HG03108 (cell line): ENCODE data around the gene HLA-DRA.

Experiments used
- ATAC-seq: cut with Tn5 transposase; IDR thresholded peaks from one replicate; pipeline ENCODE4 v1.9.1; 2021; ENCODE audit warnings: moderate library complexity; ENCODE audit not compliant: unreplicated experiment

Gene HLA-DRA

GRCh38 chr6:32473376-32474348, 34.0 kb downstream of the HLA-DRA start:
- ATAC-seq, result peak; percentile 100

- no peak for ATAC-seq
Measured at GRCh38 chr6:32475392-32476206, 35.9 kb downstream of the HLA-DRA start.

- ATAC-seq, result no peak
Measured at GRCh38 chr6:32483968-32484613, 44.4 kb downstream of the HLA-DRA start.

GRCh38 chr6:32484614-32484998, 44.9 kb downstream of the HLA-DRA start:
- no peak for ATAC-seq

GRCh38 chr6:32488083-32488482, 48.4 kb downstream of the HLA-DRA start:
- no peak for ATAC-seq

GRCh38 chr6:32491700-32492099, 52.0 kb downstream of the HLA-DRA start:
- no peak for ATAC-seq

- ATAC-seq, result no peak
Measured at GRCh38 chr6:32492351-32492750, 52.7 kb downstream of the HLA-DRA start.
